Common myeloid progenitor, CD34-positive (primary cell): ENCODE results near the gene SAMD4B.

Experiments used
- CTCF ChIA-PET: fragments of 350-600 bp; sonication (Branson Sonifier 250); formaldehyde crosslinking; loops from one replicate; lab custom pipeline; 2021; ENCODE audit warnings: antibody characterized with exemption; lab: Charles Lee
- POLR2A ChIA-PET: fragments of 350-600 bp; sonication (Branson Sonifier 250); formaldehyde crosslinking; loops from one replicate; lab custom pipeline; 2021; ENCODE audit warnings: antibody characterized with exemption; lab: Charles Lee
- DNase-seq, 3 donors: peaks; one replicate each; pipeline versions ENCODE4 v3.0.0 to v3.0.0-alpha.2; 2013
- H3K27ac ChIP-seq, 2 experiments: 1 replicate in 1 of 2; 2 replicates in 1 of 2; pipeline ENCODE4 v1.7.0; 2013; ENCODE audit warnings: inconsistent platforms in 2 of 2, low read length in 2 of 2, mild to moderate bottlenecking in 2 of 2, low read depth in 1 of 2, moderate library complexity in 1 of 2; ENCODE audit not compliant: severe bottlenecking in 2 of 2, insufficient read depth in 1 of 2, poor library complexity in 1 of 2
- H3K27me3 ChIP-seq, 5 experiments: replicated peaks in 2 of 5; 1 replicate in 3 of 5; 2 replicates in 2 of 5; pipeline versions ENCODE4 v1.6.1 to v1.7.0; 2013; ENCODE audit warnings: low read length in 4 of 5, mild to moderate bottlenecking in 2 of 5, moderate library complexity in 2 of 5, inconsistent platforms in 1 of 5; ENCODE audit not compliant: insufficient read depth in 5 of 5, control insufficient read depth in 4 of 5
- H3K36me3 ChIP-seq, 4 experiments: 1 replicate in 2 of 4; 2 replicates in 2 of 4; pipeline versions ENCODE4 v1.6.1 to v1.7.0; 2013; ENCODE audit warnings: low read length in 3 of 4, control low read depth in 1 of 4, mild to moderate bottlenecking in 1 of 4; ENCODE audit not compliant: control insufficient read depth in 4 of 4, insufficient read depth in 4 of 4
- H3K4me1 ChIP-seq, 4 experiments: 1 replicate in 3 of 4; 2 replicates in 1 of 4; pipeline versions ENCODE4 v1.6.1 to v1.7.1; 2013; ENCODE audit warnings: low read length in 3 of 4, mild to moderate bottlenecking in 3 of 4, control low read depth in 1 of 4, inconsistent platforms in 1 of 4, moderate library complexity in 1 of 4; ENCODE audit not compliant: control insufficient read depth in 4 of 4, insufficient read depth in 4 of 4; ENCODE audit errors: control extremely low read depth in 1 of 4
- H3K4me3 ChIP-seq, 7 experiments: 1 replicate in 4 of 7; 2 replicates in 3 of 7; pipeline versions ENCODE4 v1.5.1 to v1.7.0; 2013; ENCODE audit warnings: mild to moderate bottlenecking in 7 of 7, low read length in 6 of 7, moderate library complexity in 6 of 7, inconsistent platforms in 2 of 7, low read depth in 2 of 7, control low read depth in 1 of 7; ENCODE audit not compliant: insufficient read depth in 4 of 7, control insufficient read depth in 1 of 7; ENCODE audit errors: extremely low read depth in 1 of 7
- H3K9me3 ChIP-seq, 5 experiments: 1 replicate in 4 of 5; 2 replicates in 1 of 5; pipeline versions ENCODE4 v1.6.1 to v1.7.1; 2013; ENCODE audit warnings: low read length in 4 of 5, mild to moderate bottlenecking in 2 of 5, inconsistent platforms in 1 of 5, low read depth in 1 of 5, moderate library complexity in 1 of 5; ENCODE audit not compliant: control insufficient read depth in 4 of 5, insufficient read depth in 2 of 5; ENCODE audit errors: control extremely low read depth in 1 of 5
- WGBS: methylation state at CpG from one replicate; pipeline ENCODE4 v1.1.5; 2013; ENCODE audit not compliant: insufficient coverage; 5-methylcytosine and 5-hydroxymethylcytosine counted together

The SAMD4B gene

GRCh38 chr19:39352381-39353255 is 10.4 kb downstream of the SAMD4B start:
- Histone ChIP-seq H3K36me3 (peaks cover 33 to 77% (median 64%) of the 10 kb centered on the region in 4 experiments), H3K4me3 (no peak overlapping the region), H3K27ac (no peak overlapping the region), H3K4me1 (peaks cover 0 to 4% (median 0%) of the 10 kb centered on the region in 4 experiments), H3K27me3 (no peaks in the 10 kb centered on the region), H3K9me3 (no peaks in the 10 kb centered on the region)
- WGBS, result 100% methylated on average over 5 of the region's 12 CpGs
- CTCF ChIA-PET, result interaction anchor here (1.3 to 2.5 kb wide), 4 partner anchors 10 to 49 kb away, joined by 3 to 9 read pairs (median 3); no protein-coding TSS in a partner anchor
- POLR2A ChIA-PET, result interaction anchor here (0.5 kb wide), 1 partner anchor 127 kb away, joined by 3 read pairs; no protein-coding TSS in a partner anchor
- DNase-seq, result no peak

GRCh38 chr19:39355253-39355652 is 13.0 kb downstream of the SAMD4B start:
- peaks cover 0 to 4% (median 0%) of the 10 kb centered on the region in 4 experiments for H3K4me1 ChIP-seq
- ChIA-PET POLR2A (no interaction called here), CTCF (interaction anchor here (0.6 to 2.5 kb wide), 4 partner anchors 8 to 928 kb away, joined by 3 to 9 read pairs (median 6); no protein-coding TSS in a partner anchor)
- no peak for DNase-seq
- H3K9me3 ChIP-seq, result no peaks in the 10 kb centered on the region
- peaks cover 31 to 78% (median 66%) of the 10 kb centered on the region in 4 experiments for H3K36me3 ChIP-seq
- WGBS, result 100% methylated on average over 2 of the region's 5 CpGs
- no peak overlapping the region for H3K27ac ChIP-seq
- no peak overlapping the region for H3K4me3 ChIP-seq
- H3K27me3 ChIP-seq, result no peaks in the 10 kb centered on the region

GRCh38 chr19:39356073-39356472 is 13.9 kb downstream of the SAMD4B start:
- ChIA-PET POLR2A (no interaction called here), CTCF (interaction anchor here (1.2 kb wide), 1 partner anchor 12 kb away, joined by 4 read pairs; no protein-coding TSS in a partner anchor)
- no peaks in the 10 kb centered on the region for H3K27me3 ChIP-seq
- peaks cover 0 to 4% (median 0%) of the 10 kb centered on the region in 4 experiments for H3K4me1 ChIP-seq
- H3K4me3 ChIP-seq, result no peak overlapping the region
- DNase-seq, result no peak
- 100% methylated on average over 2 of the region's 3 CpGs for WGBS
- H3K9me3 ChIP-seq, result no peaks in the 10 kb centered on the region
- H3K27ac ChIP-seq, result no peak overlapping the region
- H3K36me3 ChIP-seq, result peaks cover 37 to 85% (median 72%) of the 10 kb centered on the region in 4 experiments

- CTCF ChIA-PET, result interaction anchor here (1.2 kb wide), 1 partner anchor 12 kb away, joined by 4 read pairs; no protein-coding TSS in a partner anchor
- Histone ChIP-seq H3K27me3 (no peaks in the 10 kb centered on the region), H3K27ac (no peak overlapping the region), H3K4me3 (no peak overlapping the region), H3K36me3 (peaks cover 33 to 83% (median 68%) of the 10 kb centered on the region in 4 experiments), H3K9me3 (no peaks in the 10 kb centered on the region), H3K4me1 (peaks cover 0 to 4% (median 0%) of the 10 kb centered on the region in 4 experiments)
- no peak for DNase-seq
- 96% methylated on average over 16 of the region's 18 CpGs for WGBS
- POLR2A ChIA-PET, result no interaction called here
Observed at GRCh38 chr19:39356647-39357046, 14.4 kb downstream of the SAMD4B start.

GRCh38 chr19:39359026-39359425 is 16.8 kb downstream of the SAMD4B start:
- Histone ChIP-seq H3K4me1 (peaks cover 0 to 4% (median 0%) of the 10 kb centered on the region in 4 experiments), H3K36me3 (peaks cover 29 to 84% (median 72%) of the 10 kb centered on the region in 4 experiments), H3K9me3 (no peaks in the 10 kb centered on the region), H3K27me3 (no peaks in the 10 kb centered on the region), H3K4me3 (no peak overlapping the region), H3K27ac (no peak overlapping the region)
- CTCF ChIA-PET, result no interaction called here
- WGBS, result 80% methylated on average over 1 of the region's 3 CpGs
- POLR2A ChIA-PET, result no interaction called here
- no peak for DNase-seq

- no peaks in the 10 kb centered on the region for H3K9me3 ChIP-seq
- WGBS, result 100% methylated on average over 1 of the region's 1 CpG
- DNase-seq, result no peak
- H3K4me3 ChIP-seq, result no peak overlapping the region
- no peaks in the 10 kb centered on the region for H3K27me3 ChIP-seq
- POLR2A ChIA-PET, result no interaction called here
- H3K4me1 ChIP-seq, result peaks cover 0 to 4% (median 0%) of the 10 kb centered on the region in 4 experiments
- CTCF ChIA-PET, result interaction anchor here (1.1 to 1.2 kb wide), 2 partner anchors 17 to 51 kb away, joined by 3 to 4 read pairs; no protein-coding TSS in a partner anchor
- no peak overlapping the region for H3K27ac ChIP-seq
- peaks cover 25 to 84% (median 69%) of the 10 kb centered on the region in 4 experiments for H3K36me3 ChIP-seq
Observed at GRCh38 chr19:39360599-39360998, 18.4 kb downstream of the SAMD4B start.
